Measurements from ENCODE around the gene KIAA1755. TPM values are rescaled to one million over a fixed set of nuclear protein-coding genes. Genes with fewer than 3 reads are reported as not detected.

The KIAA1755 gene
- polyA plus RNA-seq, 1 experiment = 2.9 TPM

DNA sequence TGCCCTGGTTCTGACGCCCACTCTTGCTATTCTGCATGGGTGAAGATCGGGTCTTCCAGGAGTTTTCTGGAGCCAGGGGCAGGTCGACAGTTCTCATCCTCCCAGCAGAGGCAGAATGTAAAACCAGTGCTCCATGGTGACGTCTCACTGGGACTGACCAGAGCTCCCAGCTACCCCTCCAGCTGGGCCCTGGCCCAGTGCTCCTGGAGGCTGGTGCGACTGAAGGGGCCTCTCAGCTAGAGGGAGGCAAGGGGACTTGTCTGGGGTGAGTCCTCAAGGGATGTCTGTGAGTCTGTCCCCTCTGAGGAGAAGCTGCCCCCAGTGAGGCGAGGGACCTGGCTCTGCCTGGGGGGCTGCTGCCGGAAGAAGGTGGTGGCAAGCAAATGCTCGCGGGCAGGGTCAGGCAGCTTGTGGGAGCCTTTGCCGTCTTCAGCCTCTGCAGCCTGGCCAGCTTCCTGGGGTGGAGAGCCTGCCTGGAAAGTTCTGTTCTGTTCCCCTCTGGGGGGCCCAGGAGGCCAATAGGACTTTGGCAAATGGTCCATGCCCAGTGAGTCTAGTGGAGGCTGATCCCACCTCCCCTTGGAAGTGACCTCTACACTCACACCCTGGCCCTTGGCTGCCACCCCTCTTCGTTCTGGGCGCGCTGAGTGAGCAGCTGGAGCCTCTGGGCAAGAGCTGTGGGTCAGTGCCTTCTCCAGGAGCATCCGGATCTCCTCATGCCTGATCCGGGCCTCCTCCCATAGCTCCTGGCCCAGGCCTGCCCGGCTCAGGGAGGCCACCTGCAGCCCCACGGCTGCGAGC, 47.5 kb downstream of the KIAA1755 start:
- Histone ChIP-seq H3K9me3 (ENCODE audit: control insufficient read depth, insufficient read depth, low read length) (no peaks in the 10 kb centered on the region; the same call in 1 of the 2 replicates), H3K27ac (ENCODE audit: low read depth, low read length) (no peak overlapping the region), H3K27me3 (ENCODE audit: control insufficient read depth, insufficient read depth, low read length) (no peaks in the 10 kb centered on the region), H3K4me3 (ENCODE audit: low read depth, low read length) (no peak overlapping the region)
- no peak for DNase-seq (ENCODE audit: low read depth, low spot score)
- TF ChIP-seq, protein P1, sequence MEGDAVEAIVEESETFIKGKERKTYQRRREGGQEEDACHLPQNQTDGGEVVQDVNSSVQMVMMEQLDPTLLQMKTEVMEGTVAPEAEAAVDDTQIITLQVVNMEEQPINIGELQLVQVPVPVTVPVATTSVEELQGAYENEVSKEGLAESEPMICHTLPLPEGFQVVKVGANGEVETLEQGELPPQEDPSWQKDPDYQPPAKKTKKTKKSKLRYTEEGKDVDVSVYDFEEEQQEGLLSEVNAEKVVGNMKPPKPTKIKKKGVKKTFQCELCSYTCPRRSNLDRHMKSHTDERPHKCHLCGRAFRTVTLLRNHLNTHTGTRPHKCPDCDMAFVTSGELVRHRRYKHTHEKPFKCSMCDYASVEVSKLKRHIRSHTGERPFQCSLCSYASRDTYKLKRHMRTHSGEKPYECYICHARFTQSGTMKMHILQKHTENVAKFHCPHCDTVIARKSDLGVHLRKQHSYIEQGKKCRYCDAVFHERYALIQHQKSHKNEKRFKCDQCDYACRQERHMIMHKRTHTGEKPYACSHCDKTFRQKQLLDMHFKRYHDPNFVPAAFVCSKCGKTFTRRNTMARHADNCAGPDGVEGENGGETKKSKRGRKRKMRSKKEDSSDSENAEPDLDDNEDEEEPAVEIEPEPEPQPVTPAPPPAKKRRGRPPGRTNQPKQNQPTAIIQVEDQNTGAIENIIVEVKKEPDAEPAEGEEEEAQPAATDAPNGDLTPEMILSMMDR (IDR thresholded peaks at IDR 0.05; ENCODE audit: low read depth, low read length) = no peak
- POLR2A ChIA-PET = no interaction called here
- CTCF ChIA-PET = interaction anchor here (9.0 kb wide), 1 partner anchor 9 kb away, joined by 57 read pairs; no protein-coding TSS in a partner anchor

- Histone ChIP-seq H3K4me3 (ENCODE audit: low read depth, low read length) (no peak overlapping the region), H3K9me3 (ENCODE audit: control insufficient read depth, insufficient read depth, low read length) (no peaks in the 10 kb centered on the region), H3K27ac (ENCODE audit: low read depth, low read length) (peak overlapping the region; percentile 31), H3K27me3 (ENCODE audit: control insufficient read depth, insufficient read depth, low read length) (no peaks in the 10 kb centered on the region)
- CTCF ChIA-PET = interaction anchor here (1.3 to 9.0 kb wide), 3 partner anchors 10 to 138 kb away, joined by 4 to 57 read pairs (median 6); no protein-coding TSS in a partner anchor
- DNase-seq (ENCODE audit: low read depth, low spot score) = no peak
- POLR2A ChIA-PET = interaction anchor here (0.5 kb wide), 1 partner anchor 91 kb away, joined by 3 read pairs; no protein-coding TSS in a partner anchor
- TF ChIP-seq, protein P1 (IDR thresholded peaks at IDR 0.05; ENCODE audit: low read depth, low read length) = no peak
Measured at GRCh38 chr20:38211200-38212097, 49.1 kb downstream of the KIAA1755 start.

DNA sequence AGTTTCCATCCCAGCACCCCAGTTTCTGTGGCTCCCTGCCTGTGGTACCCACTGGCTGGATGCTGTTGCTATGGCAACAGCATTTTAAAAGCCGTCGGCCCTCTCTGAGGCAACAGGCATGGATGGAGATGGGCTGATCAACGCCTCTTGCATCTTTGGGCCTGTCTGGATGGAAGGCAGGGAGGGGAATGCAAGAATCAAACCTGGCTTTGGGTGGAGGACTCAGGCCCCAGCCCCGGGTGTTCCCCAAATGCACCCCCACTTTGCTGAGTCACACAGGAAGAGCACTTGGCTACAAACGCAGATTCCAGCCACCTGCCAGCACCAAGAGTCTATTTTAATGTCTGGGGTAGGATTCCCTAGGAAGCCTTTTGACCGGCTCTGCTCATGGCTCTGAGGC, 49.8 kb downstream of the KIAA1755 start:
- POLR2A ChIA-PET = no interaction called here

GRCh38 chr20:38209736-38210405, 50.7 kb downstream of the KIAA1755 start:
- DNase-seq (ENCODE audit: low read depth, low spot score) = no peak
- no peak overlapping the region for H3K4me3 ChIP-seq (ENCODE audit: low read depth, low read length)
- CTCF ChIA-PET = interaction anchor here (0.9 to 9.0 kb wide), 5 partner anchors 12 to 645 kb away, joined by 3 to 57 read pairs (median 3); partner anchors contain the start of gene TGM2
- TF ChIP-seq, protein P1 (IDR thresholded peaks at IDR 0.05; ENCODE audit: low read depth, low read length) = no peak
- H3K27ac ChIP-seq (ENCODE audit: low read depth, low read length) = no peak overlapping the region
- no peaks in the 10 kb centered on the region for H3K27me3 ChIP-seq (ENCODE audit: control insufficient read depth, insufficient read depth, low read length)
- POLR2A ChIA-PET = no interaction called here
- no peaks in the 10 kb centered on the region for H3K9me3 ChIP-seq (ENCODE audit: control insufficient read depth, insufficient read depth, low read length)

More for the DNA sequence above, 49.8 kb downstream of the KIAA1755 start:
- peak overlapping the region; percentile 31 for H3K27ac ChIP-seq (ENCODE audit: low read depth, low read length)
- H3K27me3 ChIP-seq (ENCODE audit: control insufficient read depth, insufficient read depth, low read length) = no peaks in the 10 kb centered on the region
- no peak overlapping the region for H3K4me3 ChIP-seq (ENCODE audit: low read depth, low read length)
- CTCF ChIA-PET = interaction anchor here (0.9 to 9.0 kb wide), 4 partner anchors 11 to 646 kb away, joined by 3 to 57 read pairs (median 5); no protein-coding TSS in a partner anchor
- no peak for DNase-seq (ENCODE audit: low read depth, low spot score)
- TF ChIP-seq, protein P1 (IDR thresholded peaks at IDR 0.05; ENCODE audit: low read depth, low read length) = no peak
- H3K9me3 ChIP-seq (ENCODE audit: control insufficient read depth, insufficient read depth, low read length) = no peaks in the 10 kb centered on the region
